ENCODE data around the gene ZNF827. TPM values are rescaled to one million over a fixed set of nuclear protein-coding genes. Genes with fewer than 3 reads are reported as not detected.

Gene ZNF827
- total RNA-seq, 1 experiment from 2014 or later: 5.3 TPM

- BruUV-seq (replicated peaks): no TSS peak
Observed at GRCh38 chr4:145845118-145845517, 93.5 kb downstream of the ZNF827 start.

GRCh38 chr4:145843639-145844038 is 95.0 kb downstream of the ZNF827 start:
- Histone ChIP-seq H3K9me3 (no peaks in the 10 kb centered on the region), H3K36me3 (ENCODE audit: control insufficient read depth, insufficient read depth, low read length) (no peaks in the 10 kb centered on the region), H3K4me3 (ENCODE audit: low read depth, low read length) (no peak overlapping the region), H3K4me1 (no peaks in the 10 kb centered on the region), H3K27me3 (replicated peaks; ENCODE audit: control insufficient read depth, insufficient read depth, low read length) (no peaks in the 10 kb centered on the region)
- DNase-seq: no peak
- Mint-ChIP-seq H3K36me3 (ENCODE audit: insufficient read depth, unreplicated experiment) (no peaks in the 10 kb centered on the region), H3K4me3 (ENCODE audit: unreplicated experiment) (no peak overlapping the region), H3K4me1 (ENCODE audit: low read depth, unreplicated experiment) (no peaks in the 10 kb centered on the region), H3K27me3 (ENCODE audit: insufficient read depth, unreplicated experiment) (no peaks in the 10 kb centered on the region), H3K9me3 (ENCODE audit: unreplicated experiment) (no peaks in the 10 kb centered on the region), H3K27ac (ENCODE audit: unreplicated experiment) (no peak overlapping the region)
- ChIA-PET CTCF (no interaction called here), POLR2A (no interaction called here)
- intact Hi-C loops (cut with micrococcal nuclease; ENCODE audit: unreplicated experiment): no loop called here
- TF ChIP-seq CTCF (IDR thresholded peaks at IDR 0.05; ENCODE audit: insufficient read depth in 1 of 2, low read depth in 1 of 2, low read length in 1 of 2, severe bottlenecking in 1 of 2, unreplicated experiment in 1 of 2): no peak
- BruUV-seq (replicated peaks): no TSS peak

More at GRCh38 chr4:145845118-145845517, 93.5 kb downstream of the ZNF827 start:
- H3K4me1 Mint-ChIP-seq (ENCODE audit: low read depth, unreplicated experiment): no peaks in the 10 kb centered on the region
- no peak for TF ChIP-seq CTCF (IDR thresholded peaks at IDR 0.05; ENCODE audit: insufficient read depth in 1 of 2, low read depth in 1 of 2, low read length in 1 of 2, severe bottlenecking in 1 of 2, unreplicated experiment in 1 of 2)
- Histone ChIP-seq H3K27me3 (replicated peaks; ENCODE audit: control insufficient read depth, insufficient read depth, low read length) (no peaks in the 10 kb centered on the region), H3K9me3 (no peaks in the 10 kb centered on the region), H3K36me3 (ENCODE audit: control insufficient read depth, insufficient read depth, low read length) (no peaks in the 10 kb centered on the region), H3K4me3 (ENCODE audit: low read depth, low read length) (no peak overlapping the region), H3K4me1 (no peaks in the 10 kb centered on the region)
- no peaks in the 10 kb centered on the region for H3K27me3 Mint-ChIP-seq (ENCODE audit: insufficient read depth, unreplicated experiment)
- CTCF ChIA-PET: no interaction called here
- H3K27ac Mint-ChIP-seq (ENCODE audit: unreplicated experiment): no peak overlapping the region
- intact Hi-C loops (cut with micrococcal nuclease; ENCODE audit: unreplicated experiment): no loop called here
- no peak for DNase-seq
- H3K36me3 Mint-ChIP-seq (ENCODE audit: insufficient read depth, unreplicated experiment): no peaks in the 10 kb centered on the region
- H3K9me3 Mint-ChIP-seq (ENCODE audit: unreplicated experiment): no peaks in the 10 kb centered on the region
- POLR2A ChIA-PET: no interaction called here
- no peak overlapping the region for H3K4me3 Mint-ChIP-seq (ENCODE audit: unreplicated experiment)

GRCh38 chr4:145843148-145843547 is 95.5 kb downstream of the ZNF827 start:
- intact Hi-C loops (cut with micrococcal nuclease; ENCODE audit: unreplicated experiment): no loop called here
- H3K27me3 Mint-ChIP-seq (ENCODE audit: insufficient read depth, unreplicated experiment): no peaks in the 10 kb centered on the region
- ChIA-PET CTCF (no interaction called here), POLR2A (no interaction called here)
- no TSS peak for BruUV-seq (replicated peaks)
- Histone ChIP-seq H3K9me3 (no peaks in the 10 kb centered on the region), H3K36me3 (ENCODE audit: control insufficient read depth, insufficient read depth, low read length) (no peaks in the 10 kb centered on the region), H3K27me3 (replicated peaks; ENCODE audit: control insufficient read depth, insufficient read depth, low read length) (no peaks in the 10 kb centered on the region), H3K4me3 (ENCODE audit: low read depth, low read length) (no peak overlapping the region), H3K4me1 (no peaks in the 10 kb centered on the region)
- H3K4me1 Mint-ChIP-seq (ENCODE audit: low read depth, unreplicated experiment): no peaks in the 10 kb centered on the region
- TF ChIP-seq CTCF (IDR thresholded peaks at IDR 0.05; ENCODE audit: insufficient read depth in 1 of 2, low read depth in 1 of 2, low read length in 1 of 2, severe bottlenecking in 1 of 2, unreplicated experiment in 1 of 2): no peak
- H3K36me3 Mint-ChIP-seq (ENCODE audit: insufficient read depth, unreplicated experiment): no peaks in the 10 kb centered on the region
- no peak overlapping the region for H3K27ac Mint-ChIP-seq (ENCODE audit: unreplicated experiment)
- H3K4me3 Mint-ChIP-seq (ENCODE audit: unreplicated experiment): no peak overlapping the region
- H3K9me3 Mint-ChIP-seq (ENCODE audit: unreplicated experiment): no peaks in the 10 kb centered on the region
- DNase-seq: no peak
